Sigmoid colon (tissue), 7 donors: ENCODE measurements around the gene EOGT. TPM values are rescaled to one million over a fixed set of nuclear protein-coding genes. Genes with fewer than 3 reads are reported as not detected.

Source experiments
- DNase-seq: peaks from one replicate; pipeline ENCODE4 v3.0.0-alpha.2; 2019
- H3K27ac ChIP-seq, 4 donors: fragments of 200-600 bp; sonication (generic); one replicate each; pipeline ENCODE4 v1.5.1; 2016 to 2019; ENCODE audit warnings: mild to moderate bottlenecking in 1 of 4
- H3K27me3 ChIP-seq, 3 donors: fragments of 200-600 bp; sonication (generic); one replicate each; pipeline ENCODE4 v1.5.1; 2019; ENCODE audit warnings: mild to moderate bottlenecking in 1 of 3
- H3K36me3 ChIP-seq, 4 donors: fragments of 200-600 bp; sonication (generic); one replicate each; pipeline ENCODE4 v1.5.1; 2016 to 2019
- H3K4me1 ChIP-seq, 4 donors: fragments of 200-600 bp; sonication (generic); one replicate each; pipeline ENCODE4 v1.5.1; 2017 to 2019
- H3K4me3 ChIP-seq, 4 donors: fragments of 200-600 bp; sonication (generic); one replicate each; pipeline ENCODE4 v1.5.1; 2017 to 2019; ENCODE audit warnings: mild to moderate bottlenecking in 2 of 4, moderate library complexity in 1 of 4
- H3K9me3 ChIP-seq, 4 donors: fragments of 200-600 bp in 3 of 4; sonication (generic) in 3 of 4; one replicate each; pipeline versions ENCODE4 v1.5.1 to v1.6.1; 2013 to 2019
- EP300 ChIP-seq, 4 donors: sonication (generic); formaldehyde crosslinking; IDR thresholded peaks; one replicate each; pipeline ENCODE4 v1.6.1; 2017; ENCODE audit warnings: antibody characterized with exemption in 4 of 4
- POLR2A ChIP-seq, 2 donors: fragments of 450-650 bp; IDR thresholded peaks; one replicate each; pipeline ENCODE4 v1.6.1; 2016; ENCODE audit warnings: antibody characterized with exemption in 2 of 2, mild to moderate bottlenecking in 2 of 2, moderate library complexity in 2 of 2
- POLR2AphosphoS5 ChIP-seq, 4 donors: sonication (generic); formaldehyde crosslinking; IDR thresholded peaks; one replicate each; pipeline ENCODE4 v1.6.1; 2017; ENCODE audit warnings: antibody characterized with exemption in 4 of 4
- WGBS, 2 donors: extraction: QIAGEN DNeasy Blood & Tissue Kit; methylation state at CpG; one replicate each; pipeline ENCODE4 v1.1.7; 2013; 5-methylcytosine and 5-hydroxymethylcytosine counted together
- intact Hi-C: fragments of 100-400 bp; cut with DNase I; formaldehyde crosslinking; loops from one replicate; pipeline ENCODE4 v1.15.1; 2023
- polyA plus RNA-seq, 3 donors: library from polyadenylated mRNA; stranded (reverse); fragments of 200-250 nt; gene quantifications; one replicate each; pipeline ENCODE4 v1.2.3, GENCODE V29; 2013
- total RNA-seq, 4 donors: library from RNA; depleted of rRNA; stranded (reverse); fragments of >200 nt; gene quantifications; one replicate each; pipeline ENCODE4 v1.1.0, GENCODE V29; 2016
- TF ChIP-seq, protein P1 (sequence below), 4 experiments: fragments of 450-650 bp in 3 of 4; fragments of 200-600 bp in 1 of 4; IDR thresholded peaks; one replicate each; pipeline ENCODE4 v1.5.1; 2016 to 2019; ENCODE audit warnings: antibody characterized with exemption in 4 of 4, mild to moderate bottlenecking in 3 of 4, moderate library complexity in 2 of 4
- donor health status: healthy with polysubstance abuse.
- donor health status: Bipolar disorder and iron deficiency.
- donor health status: healthy.

Gene EOGT
- total and polyA plus RNA-seq, 7 donors, result 4.6 to 103 (median 42.1) TPM

DNA sequence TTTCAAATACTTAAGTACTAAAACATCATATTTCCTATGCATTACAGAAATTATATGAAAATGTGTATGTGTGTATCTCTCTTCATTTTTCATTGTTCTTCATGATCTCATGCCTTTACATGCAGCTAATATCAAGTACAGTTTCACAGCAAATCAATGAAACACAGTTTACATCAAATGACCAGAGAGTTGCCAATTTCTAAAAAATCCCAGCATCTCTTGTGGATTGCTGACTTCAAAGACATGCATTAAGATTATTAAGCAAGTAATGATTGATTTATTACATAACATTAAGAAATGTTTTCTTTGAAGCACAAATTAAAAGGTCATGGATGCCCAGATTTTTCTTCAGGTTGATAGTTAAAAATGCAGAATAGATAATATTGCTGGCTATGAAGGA is 50.1 kb downstream of the EOGT start:
- intact Hi-C loops, result no loop called here
- H3K27ac ChIP-seq, result no peak overlapping the region
- peaks cover 0 to 8% (median 3%) of the 10 kb centered on the region in 4 donors for H3K4me1 ChIP-seq
- no peak for TF ChIP-seq POLR2A (IDR thresholded peaks at IDR 0.05)
- TF ChIP-seq, protein P1, sequence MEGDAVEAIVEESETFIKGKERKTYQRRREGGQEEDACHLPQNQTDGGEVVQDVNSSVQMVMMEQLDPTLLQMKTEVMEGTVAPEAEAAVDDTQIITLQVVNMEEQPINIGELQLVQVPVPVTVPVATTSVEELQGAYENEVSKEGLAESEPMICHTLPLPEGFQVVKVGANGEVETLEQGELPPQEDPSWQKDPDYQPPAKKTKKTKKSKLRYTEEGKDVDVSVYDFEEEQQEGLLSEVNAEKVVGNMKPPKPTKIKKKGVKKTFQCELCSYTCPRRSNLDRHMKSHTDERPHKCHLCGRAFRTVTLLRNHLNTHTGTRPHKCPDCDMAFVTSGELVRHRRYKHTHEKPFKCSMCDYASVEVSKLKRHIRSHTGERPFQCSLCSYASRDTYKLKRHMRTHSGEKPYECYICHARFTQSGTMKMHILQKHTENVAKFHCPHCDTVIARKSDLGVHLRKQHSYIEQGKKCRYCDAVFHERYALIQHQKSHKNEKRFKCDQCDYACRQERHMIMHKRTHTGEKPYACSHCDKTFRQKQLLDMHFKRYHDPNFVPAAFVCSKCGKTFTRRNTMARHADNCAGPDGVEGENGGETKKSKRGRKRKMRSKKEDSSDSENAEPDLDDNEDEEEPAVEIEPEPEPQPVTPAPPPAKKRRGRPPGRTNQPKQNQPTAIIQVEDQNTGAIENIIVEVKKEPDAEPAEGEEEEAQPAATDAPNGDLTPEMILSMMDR (IDR thresholded peaks at IDR 0.05), result no peak
- no peak overlapping the region for H3K4me3 ChIP-seq
- peaks cover 0 to 6% (median 0%) of the 10 kb centered on the region in 3 donors for H3K27me3 ChIP-seq
- no peaks in the 10 kb centered on the region for H3K9me3 ChIP-seq
- DNase-seq, result no peak
- H3K36me3 ChIP-seq, result no peaks in the 10 kb centered on the region

DNA sequence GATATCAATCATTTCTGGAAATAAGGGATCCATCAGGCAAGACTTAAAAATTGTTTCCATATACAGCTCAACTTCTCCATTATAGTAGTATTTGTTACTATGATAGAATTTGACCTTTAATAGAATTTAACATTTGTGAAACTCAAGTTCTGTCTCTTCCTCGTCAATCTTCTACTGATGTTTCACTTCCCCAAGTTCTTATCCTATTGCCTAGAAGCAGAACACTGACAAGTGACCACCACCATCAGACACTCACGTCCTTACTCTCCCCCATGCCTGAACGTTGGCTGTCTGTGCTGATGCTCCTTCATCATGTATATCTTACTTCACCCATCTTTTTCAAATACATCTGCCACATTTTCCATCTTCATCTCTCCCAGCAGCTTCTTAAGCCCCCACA is 54.6 kb downstream of the EOGT start:
- Histone ChIP-seq H3K36me3 (no peaks in the 10 kb centered on the region), H3K9me3 (no peaks in the 10 kb centered on the region), H3K4me3 (no peak overlapping the region), H3K27ac (no peak overlapping the region), H3K4me1 (peaks cover 0 to 4% (median under 1%) of the 10 kb centered on the region in 4 donors), H3K27me3 (peaks cover 0 to 6% (median 0%) of the 10 kb centered on the region in 3 donors)
- DNase-seq, result no peak
- no peak for TF ChIP-seq POLR2AphosphoS5 (IDR thresholded peaks at IDR 0.05)
- TF ChIP-seq, protein P1 (IDR thresholded peaks at IDR 0.05), result no peak
- no peak for TF ChIP-seq POLR2A (IDR thresholded peaks at IDR 0.05)
- TF ChIP-seq EP300 (IDR thresholded peaks at IDR 0.05), result no peak
- intact Hi-C loops, result no loop called here
- 53 to 65% methylated on average over 3 of the region's 3 CpGs for WGBS, 2 donors

DNA sequence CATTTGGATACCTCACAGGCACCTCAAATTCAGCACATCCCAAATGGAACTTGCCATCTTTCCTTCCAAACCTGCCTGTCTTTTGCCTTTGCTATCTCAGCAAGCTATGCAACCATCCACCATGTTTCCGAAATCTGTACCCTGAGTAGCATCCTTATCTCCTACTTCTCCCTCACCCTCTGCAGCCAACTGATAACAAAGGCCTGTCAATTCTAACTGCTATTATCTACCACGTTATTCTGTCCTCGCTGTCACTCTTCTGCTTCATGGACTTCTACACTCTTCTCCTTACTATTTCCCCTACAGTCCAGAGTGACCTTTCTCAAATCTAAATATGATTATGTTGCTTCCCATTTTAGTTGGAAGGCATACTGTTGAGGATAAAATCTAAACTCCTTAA is 55.6 kb downstream of the EOGT start:
- no peak for DNase-seq
- 86% methylated on average over 3 of the region's 3 CpGs for WGBS, 2 donors
- intact Hi-C loops, result no loop called here

DNA sequence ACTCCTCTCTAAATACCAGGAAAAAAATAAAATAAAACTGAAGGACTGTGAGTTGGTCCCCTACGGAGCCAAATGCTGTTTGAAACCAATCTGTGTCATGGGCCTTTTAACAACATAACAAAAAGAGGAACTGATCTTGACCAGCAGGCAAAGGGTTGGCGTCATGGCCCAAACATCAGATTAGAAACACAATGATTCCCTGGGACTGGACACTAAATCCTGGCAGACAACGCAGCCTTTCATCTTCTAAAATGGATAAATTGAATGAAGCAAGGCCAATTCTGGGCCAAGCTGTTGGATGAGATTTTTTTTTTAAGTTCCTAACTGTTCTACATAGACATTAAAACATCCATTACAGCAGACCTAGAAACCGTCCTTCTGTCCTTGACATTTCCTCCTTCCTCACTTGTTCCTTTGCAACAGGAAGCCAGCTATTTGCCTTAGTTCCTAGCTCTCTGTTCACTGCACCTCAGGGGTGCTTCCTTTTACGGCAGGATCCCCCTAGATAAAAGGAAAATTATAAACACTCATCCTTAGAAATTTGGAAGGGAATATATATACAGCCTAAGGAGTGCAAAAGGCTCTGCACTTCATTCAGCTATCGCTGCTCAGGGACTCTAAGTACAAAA is 59.6 kb downstream of the EOGT start:
- 64 to 72% methylated on average over 6 of the region's 6 CpGs for WGBS, 2 donors
- TF ChIP-seq, protein P1 (IDR thresholded peaks at IDR 0.05), result no peak
- TF ChIP-seq POLR2AphosphoS5 (IDR thresholded peaks at IDR 0.05) (no peak), EP300 (IDR thresholded peaks at IDR 0.05) (no peak), POLR2A (IDR thresholded peaks at IDR 0.05) (no peak)
- intact Hi-C loops, result no loop called here

More for the DNA sequence above, 55.6 kb downstream of the EOGT start:
- Histone ChIP-seq H3K27me3 (peaks cover 0 to 6% (median 0%) of the 10 kb centered on the region in 3 donors), H3K4me1 (no peaks in the 10 kb centered on the region), H3K4me3 (no peak overlapping the region), H3K9me3 (no peaks in the 10 kb centered on the region), H3K27ac (no peak overlapping the region), H3K36me3 (no peaks in the 10 kb centered on the region)
- TF ChIP-seq EP300 (IDR thresholded peaks at IDR 0.05) (no peak), POLR2A (IDR thresholded peaks at IDR 0.05) (no peak), POLR2AphosphoS5 (IDR thresholded peaks at IDR 0.05) (no peak)
- TF ChIP-seq, protein P1 (IDR thresholded peaks at IDR 0.05), result no peak

DNA sequence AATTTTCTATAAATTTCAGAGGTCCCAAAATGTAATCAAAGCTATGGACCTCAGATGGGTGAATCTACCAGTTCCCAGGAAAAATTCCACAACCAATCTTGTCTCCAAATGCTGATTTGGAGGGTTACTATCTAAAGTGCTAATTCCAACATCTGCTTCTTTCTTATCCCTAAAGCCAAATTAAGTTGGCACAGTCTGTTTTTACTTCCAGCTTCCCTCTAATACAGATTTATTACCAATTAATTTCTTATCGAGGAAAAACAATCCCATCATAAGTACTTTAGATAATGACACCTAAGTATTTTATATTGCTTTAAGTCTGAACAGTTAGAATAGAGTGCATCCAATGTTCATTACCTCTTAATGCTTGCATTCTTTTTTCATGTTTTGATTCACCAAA is 68.3 kb downstream of the EOGT start:
- no peaks in the 10 kb centered on the region for H3K36me3 ChIP-seq
- WGBS, 2 donors, result 91 to 92% methylated on average over 1 of the region's 1 CpG
- intact Hi-C loops, result no loop called here
- H3K4me3 ChIP-seq, result no peak overlapping the region
- H3K27ac ChIP-seq, result no peak overlapping the region
- TF ChIP-seq POLR2A (IDR thresholded peaks at IDR 0.05) (no peak), POLR2AphosphoS5 (IDR thresholded peaks at IDR 0.05) (no peak), EP300 (IDR thresholded peaks at IDR 0.05) (no peak)
- TF ChIP-seq, protein P1 (IDR thresholded peaks at IDR 0.05), result no peak
- no peaks in the 10 kb centered on the region for H3K27me3 ChIP-seq
- DNase-seq, result no peak
- H3K4me1 ChIP-seq, result no peaks in the 10 kb centered on the region
- no peaks in the 10 kb centered on the region for H3K9me3 ChIP-seq

More for the DNA sequence above, 59.6 kb downstream of the EOGT start:
- DNase-seq, result no peak
- Histone ChIP-seq H3K9me3 (no peaks in the 10 kb centered on the region), H3K4me1 (no peaks in the 10 kb centered on the region), H3K4me3 (no peak overlapping the region), H3K27me3 (no peaks in the 10 kb centered on the region), H3K36me3 (no peaks in the 10 kb centered on the region), H3K27ac (no peak overlapping the region)
